HepG2 (cell line): ENCODE data around the gene ZBTB9.
"Not testable (repeated sequence)": the region's sequence is repeated elsewhere in the genome, so short reads cannot be mapped to it uniquely, and the experiment has no call there.

Experiments
- ARHGAP35 ChIP-seq: sonication (generic); formaldehyde crosslinking; IDR thresholded peaks from 2 replicates; pipeline ENCODE4 v1.9.0; 2022; ENCODE audit warnings: mild to moderate bottlenecking, inconsistent platforms, moderate library complexity, missing genetic modification reagents, borderline replicate concordance
- BRD4 ChIP-seq: sonication (generic); formaldehyde crosslinking; IDR thresholded peaks from 2 replicates; pipeline ENCODE4 v1.4.0; 2020; ENCODE audit warnings: missing genetic modification reagents
- CERS6 ChIP-seq: sonication (generic); formaldehyde crosslinking; IDR thresholded peaks from 2 replicates; pipeline ENCODE4 v1.5.0; 2020; ENCODE audit warnings: missing genetic modification reagents
- CTCF ChIP-seq: sonication (generic); formaldehyde crosslinking; IDR thresholded peaks from 2 replicates; pipeline ENCODE4 v1.5.0; 2020; ENCODE audit warnings: mild to moderate bottlenecking, missing genetic modification reagents, moderate library complexity
- HDAC2 ChIP-seq: sonication (generic); formaldehyde crosslinking; IDR thresholded peaks from 2 replicates; pipeline ENCODE4 v1.4.0; 2020; ENCODE audit warnings: missing genetic modification reagents
- NFRKB ChIP-seq: fragments of 450-650 bp; IDR thresholded peaks from 2 replicates; pipeline ENCODE4 v1.6.1; 2017
- POLR2A ChIP-seq, 2 experiments: IDR thresholded peaks; 2 replicates each; pipeline ENCODE4 v1.6.1; 2011; ENCODE audit warnings: low read depth in 2 of 2, low read length in 2 of 2, mild to moderate bottlenecking in 1 of 2, moderate library complexity in 1 of 2; ENCODE audit not compliant: insufficient read depth in 1 of 2
- POLR2AphosphoS5 ChIP-seq: IDR thresholded peaks from 2 replicates; pipeline ENCODE4 v1.6.1; 2012; ENCODE audit warnings: low read depth, low read length
- RAD21 ChIP-seq: fragments of 450-650 bp; formaldehyde crosslinking; IDR thresholded peaks from 2 replicates; pipeline ENCODE4 v1.5.0; 2020; ENCODE audit warnings: mild to moderate bottlenecking
- TAF1 ChIP-seq: sonication (generic); formaldehyde crosslinking; IDR thresholded peaks from 2 replicates; pipeline ENCODE4 v1.4.0; 2020; ENCODE audit warnings: missing genetic modification reagents
- TCF7 ChIP-seq: sonication (generic); IDR thresholded peaks from 2 replicates; pipeline ENCODE4 v1.6.1; 2016; ENCODE audit warnings: antibody characterized with exemption, low read depth
- ZNF354B ChIP-seq: sonication (generic); formaldehyde crosslinking; IDR thresholded peaks from 2 replicates; pipeline ENCODE4 v1.8.0; 2022; ENCODE audit warnings: mild to moderate bottlenecking, missing genetic modification reagents
- ZNF567 ChIP-seq: sonication (generic); formaldehyde crosslinking; IDR thresholded peaks from 2 replicates; pipeline ENCODE4 v1.8.1; 2023; ENCODE audit warnings: mild to moderate bottlenecking, missing genetic modification reagents, borderline replicate concordance
- ZNF687 ChIP-seq: sonication (generic); formaldehyde crosslinking; IDR thresholded peaks from 2 replicates; pipeline ENCODE4 v1.5.1; 2020; ENCODE audit warnings: mild to moderate bottlenecking, missing genetic modification reagents, moderate library complexity

GRCh38 chr6:33484673-33485262, 30.4 kb downstream of the ZBTB9 start:
- TF ChIP-seq NFRKB; RAD21 (CRISPR knock-in tag); CERS6 (CRISPR knock-in tag); POLR2A (IDR thresholded peaks at IDR 0.05; ENCODE audit: insufficient read depth in 1 of 2, low read depth in 2 of 2, low read length in 2 of 2); TAF1; ZNF687 (CRISPR knock-in tag); CTCF (CRISPR knock-in tag); ARHGAP35; ZNF567; BRD4 (CRISPR knock-in tag); POLR2AphosphoS5; TCF7; ZNF354B (CRISPR knock-in tag); HDAC2 (CRISPR knock-in tag): not testable (repeated sequence)
